Measurements from ENCODE around the gene FAM131B.

The FAM131B gene

DNA sequence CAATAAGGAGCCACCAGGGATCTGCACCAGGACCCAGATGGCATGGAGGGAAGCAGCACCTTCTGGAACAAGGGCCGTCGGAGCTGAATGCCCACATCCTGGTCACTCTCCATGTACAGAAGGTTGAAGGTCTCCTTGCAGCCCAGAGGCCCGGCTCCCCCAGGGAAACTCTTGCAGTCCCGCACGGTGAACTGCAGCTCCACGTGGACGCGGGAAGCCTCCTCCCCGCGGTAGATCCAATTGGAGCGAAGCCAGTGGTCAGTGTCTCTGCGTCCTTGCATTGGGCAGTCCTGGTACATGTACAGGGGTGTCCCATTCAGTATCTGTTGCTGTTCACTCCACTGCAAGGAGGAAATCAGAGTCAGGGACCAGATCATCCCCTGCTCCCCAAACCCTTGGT is 38.8 kb upstream of the FAM131B start:
- ATAC-seq, result no peak
- TF ChIP-seq, protein P1, sequence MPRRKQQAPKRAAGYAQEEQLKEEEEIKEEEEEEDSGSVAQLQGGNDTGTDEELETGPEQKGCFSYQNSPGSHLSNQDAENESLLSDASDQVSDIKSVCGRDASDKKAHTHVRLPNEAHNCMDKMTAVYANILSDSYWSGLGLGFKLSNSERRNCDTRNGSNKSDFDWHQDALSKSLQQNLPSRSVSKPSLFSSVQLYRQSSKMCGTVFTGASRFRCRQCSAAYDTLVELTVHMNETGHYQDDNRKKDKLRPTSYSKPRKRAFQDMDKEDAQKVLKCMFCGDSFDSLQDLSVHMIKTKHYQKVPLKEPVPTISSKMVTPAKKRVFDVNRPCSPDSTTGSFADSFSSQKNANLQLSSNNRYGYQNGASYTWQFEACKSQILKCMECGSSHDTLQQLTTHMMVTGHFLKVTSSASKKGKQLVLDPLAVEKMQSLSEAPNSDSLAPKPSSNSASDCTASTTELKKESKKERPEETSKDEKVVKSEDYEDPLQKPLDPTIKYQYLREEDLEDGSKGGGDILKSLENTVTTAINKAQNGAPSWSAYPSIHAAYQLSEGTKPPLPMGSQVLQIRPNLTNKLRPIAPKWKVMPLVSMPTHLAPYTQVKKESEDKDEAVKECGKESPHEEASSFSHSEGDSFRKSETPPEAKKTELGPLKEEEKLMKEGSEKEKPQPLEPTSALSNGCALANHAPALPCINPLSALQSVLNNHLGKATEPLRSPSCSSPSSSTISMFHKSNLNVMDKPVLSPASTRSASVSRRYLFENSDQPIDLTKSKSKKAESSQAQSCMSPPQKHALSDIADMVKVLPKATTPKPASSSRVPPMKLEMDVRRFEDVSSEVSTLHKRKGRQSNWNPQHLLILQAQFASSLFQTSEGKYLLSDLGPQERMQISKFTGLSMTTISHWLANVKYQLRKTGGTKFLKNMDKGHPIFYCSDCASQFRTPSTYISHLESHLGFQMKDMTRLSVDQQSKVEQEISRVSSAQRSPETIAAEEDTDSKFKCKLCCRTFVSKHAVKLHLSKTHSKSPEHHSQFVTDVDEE (CRISPR knock-in tag; IDR thresholded peaks at IDR 0.05), result no peak
- TF ChIP-seq ISL1 (CRISPR knock-in tag; IDR thresholded peaks at IDR 0.05) (no peak), GLIS3 (CRISPR knock-in tag; IDR thresholded peaks at IDR 0.05) (no peak), BACH2 (CRISPR knock-in tag; IDR thresholded peaks at IDR 0.05; ENCODE audit: borderline replicate concordance) (no peak), OSR1 (CRISPR knock-in tag; IDR thresholded peaks at IDR 0.05) (no peak), TOX (CRISPR knock-in tag; IDR thresholded peaks at IDR 0.05; ENCODE audit: borderline replicate concordance) (no peak), ESRRG (CRISPR knock-in tag; IDR thresholded peaks at IDR 0.05) (no peak), ZFP3 (CRISPR knock-in tag; IDR thresholded peaks at IDR 0.05) (no peak), POU6F1 (CRISPR knock-in tag; IDR thresholded peaks at IDR 0.05; ENCODE audit: borderline replicate concordance, low read depth) (no peak), RARB (CRISPR knock-in tag; IDR thresholded peaks at IDR 0.05) (no peak), PPARA (CRISPR knock-in tag; IDR thresholded peaks at IDR 0.05; ENCODE audit: borderline replicate concordance) (no peak), CREB5 (CRISPR knock-in tag; IDR thresholded peaks at IDR 0.05; ENCODE audit: low read depth) (no peak), ARNTL (CRISPR knock-in tag; IDR thresholded peaks at IDR 0.05; ENCODE audit: borderline replicate concordance, low read depth) (no peak), SNAI2 (CRISPR knock-in tag; IDR thresholded peaks at IDR 0.05) (no peak), TCF4 (CRISPR knock-in tag; IDR thresholded peaks at IDR 0.05; ENCODE audit: borderline replicate concordance) (no peak), ZNF8 (CRISPR knock-in tag; IDR thresholded peaks at IDR 0.05) (no peak)

DNA sequence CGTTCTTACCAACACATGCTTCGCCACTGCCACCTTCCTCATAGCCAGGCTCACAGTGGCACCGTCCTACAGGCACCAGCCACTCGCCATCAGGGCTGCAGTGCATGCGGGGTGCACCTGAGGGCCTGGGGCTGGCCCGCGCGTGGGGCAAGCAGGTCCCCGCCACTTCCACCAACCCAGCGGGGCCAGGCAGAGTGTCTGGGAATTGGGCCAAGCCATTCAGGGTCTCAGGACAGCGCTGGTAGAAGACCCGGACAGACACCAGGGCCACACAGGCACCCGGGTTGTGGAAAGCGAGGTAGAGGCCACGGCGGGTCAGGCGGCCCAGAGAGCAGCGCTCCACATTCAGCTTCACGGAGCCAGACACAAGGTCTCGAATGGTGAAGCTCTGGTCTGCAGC is 37.1 kb upstream of the FAM131B start:
- no peak for TF ChIP-seq ISL1 (CRISPR knock-in tag; IDR thresholded peaks at IDR 0.05)
- no peak for TF ChIP-seq POU6F1 (CRISPR knock-in tag; IDR thresholded peaks at IDR 0.05; ENCODE audit: borderline replicate concordance, low read depth)
- no peak for ATAC-seq

- no peak for ATAC-seq
- no peak for TF ChIP-seq ZNF565 (CRISPR knock-in tag; conservative IDR thresholded peaks at IDR 0.05; ENCODE audit: low read depth)
- no peak for TF ChIP-seq ZNF70 (CRISPR knock-in tag; IDR thresholded peaks at IDR 0.05)
- no peak for TF ChIP-seq ARNTL (CRISPR knock-in tag; IDR thresholded peaks at IDR 0.05; ENCODE audit: borderline replicate concordance, low read depth)
- no peak for TF ChIP-seq TOX (CRISPR knock-in tag; IDR thresholded peaks at IDR 0.05; ENCODE audit: borderline replicate concordance)
Measured at GRCh38 chr7:143399151-143399550, 36.6 kb upstream of the FAM131B start.

- ATAC-seq, result no peak
- TF ChIP-seq OSR1 (CRISPR knock-in tag; IDR thresholded peaks at IDR 0.05) (no peak), CREB5 (CRISPR knock-in tag; IDR thresholded peaks at IDR 0.05; ENCODE audit: low read depth) (no peak), BACH2 (CRISPR knock-in tag; IDR thresholded peaks at IDR 0.05; ENCODE audit: borderline replicate concordance) (no peak), TOX (CRISPR knock-in tag; IDR thresholded peaks at IDR 0.05; ENCODE audit: borderline replicate concordance) (no peak), ZNF565 (CRISPR knock-in tag; conservative IDR thresholded peaks at IDR 0.05; ENCODE audit: low read depth) (no peak), GLIS3 (CRISPR knock-in tag; IDR thresholded peaks at IDR 0.05) (no peak), POU6F1 (CRISPR knock-in tag; IDR thresholded peaks at IDR 0.05; ENCODE audit: borderline replicate concordance, low read depth) (no peak), CSRNP3 (CRISPR knock-in tag; IDR thresholded peaks at IDR 0.05) (no peak)
- TF ChIP-seq, protein P1 (CRISPR knock-in tag; IDR thresholded peaks at IDR 0.05), result no peak
Measured at GRCh38 chr7:143398616-143399015, 36.1 kb upstream of the FAM131B start.

Data from SK-N-SH treated with all-trans-retinoic acid at 6 μM for 48 hours (cell line).